ENCODE data around the gene LRFN5. TPM values are rescaled to one million over a fixed set of nuclear protein-coding genes. Genes with fewer than 3 reads are reported as not detected.

Gene LRFN5
- total and polyA plus RNA-seq, 2 of the 13 experiments (the other 11 are each of a cell fraction or from before 2014, with no cell fraction given): not detected

GRCh38 chr14:41873686-41874317 lies 267.1 kb downstream of the LRFN5 start:
- H3K79me2 ChIP-seq (ENCODE audit: insufficient read depth, low read length): no peaks in the 10 kb centered on the region
- BruUV-seq (replicated peaks): no TSS peak
- no peak overlapping the region for H2AFZ ChIP-seq (ENCODE audit: low read length)
- 1% methylated on average over 1 of the region's 1 CpG for WGBS (ENCODE audit: low lambda C conversion rate)
- no peaks in the 10 kb centered on the region for H3K36me3 ChIP-seq (replicated peaks in 1 of 2; ENCODE audit: control insufficient read depth in 1 of 2, insufficient read depth in 2 of 2, low read length in 2 of 2)
- no peak overlapping the region for H3K4me3 ChIP-seq (replicated peaks in 1 of 3; ENCODE audit: insufficient read depth in 1 of 3, low read depth in 2 of 3, low read length in 3 of 3)
- in situ Hi-C loops (cut with HindIII; ENCODE audit: extremely low pct_ligation_motif_present, low pct_unique_long_range_greater_than_20kb): no loop called here
- H3K9me3 ChIP-seq (ENCODE audit: low read length): peaks cover 52% of the 10 kb centered on the region
- H3K9ac ChIP-seq (ENCODE audit: insufficient read depth, low read depth, low read length): no peak overlapping the region
- H3K27ac ChIP-seq (ENCODE audit: extremely low read length, insufficient read depth, low read length): no peak overlapping the region
- TF ChIP-seq ZSCAN25 (CRISPR knock-in tag; IDR thresholded peaks at IDR 0.05) (no peak), POGK (CRISPR knock-in tag; conservative IDR thresholded peaks at IDR 0.05) (no peak), ZNF709 (CRISPR knock-in tag; IDR thresholded peaks at IDR 0.05) (no peak), MLX (CRISPR knock-in tag; IDR thresholded peaks at IDR 0.05) (no peak), ZNF616 (CRISPR knock-in tag; IDR thresholded peaks at IDR 0.05; ENCODE audit: low read depth) (no peak), KLF11 (CRISPR knock-in tag; IDR thresholded peaks at IDR 0.05) (no peak), DPF2 (CRISPR knock-in tag; IDR thresholded peaks at IDR 0.05; ENCODE audit: borderline replicate concordance, low read depth) (no peak)
- DNase-seq (ENCODE audit: low spot score) (no peak), FAIRE-seq (no peak), ATAC-seq (no peak)
- ChIA-PET POLR2A (no interaction called here), CTCF (ENCODE audit: low intra/inter-chr PET ratio, low total read pairs) (no interaction called here)
- no peaks in the 10 kb centered on the region for H4K20me1 ChIP-seq (ENCODE audit: insufficient read depth, low read length)
- H3K4me1 ChIP-seq (ENCODE audit: insufficient read depth, low read length): no peaks in the 10 kb centered on the region
- intact Hi-C loops (cut with micrococcal nuclease; ENCODE audit: unreplicated experiment): no loop called here
- no peaks in the 10 kb centered on the region for H3K27me3 ChIP-seq (ENCODE audit: control insufficient read depth in 1 of 2, insufficient read depth in 2 of 2, low read length in 2 of 2)
- no peak overlapping the region for H3K4me2 ChIP-seq (ENCODE audit: low read depth, low read length)

Data from HepG2 (cell line).